NK-92 (cell line): ENCODE data around the gene REEP5.
"Not testable (repeated sequence)": the region's sequence is repeated elsewhere in the genome, so short reads cannot be mapped to it uniquely, and the experiment has no call there.

Experiments
- DNase-seq: peaks from one replicate; lab custom pipeline; 2025; ENCODE audit not compliant: unreplicated experiment; lab: John Stamatoyannopoulos, UW

REEP5 gene

GRCh38 chr5:112892776-112893175 is 29.3 kb downstream of the REEP5 start:
- no peak for DNase-seq

GRCh38 chr5:112892066-112892465 is 30.0 kb downstream of the REEP5 start:
- DNase-seq = not testable (repeated sequence)

- no peak for DNase-seq
Measured at GRCh38 chr5:112886975-112887374, 35.1 kb downstream of the REEP5 start.

- DNase-seq = no peak
Measured at GRCh38 chr5:112885001-112885400, 37.0 kb downstream of the REEP5 start.

- no peak for DNase-seq
Measured at GRCh38 chr5:112883192-112883591, 38.8 kb downstream of the REEP5 start.

- no peak for DNase-seq
Measured at GRCh38 chr5:112880219-112880964, 41.6 kb downstream of the REEP5 start.

GRCh38 chr5:112878760-112879159 is 43.3 kb downstream of the REEP5 start:
- no peak for DNase-seq

- no peak for DNase-seq
Measured at GRCh38 chr5:112878101-112878500, 43.9 kb downstream of the REEP5 start.

- DNase-seq = no peak
Measured at GRCh38 chr5:112876362-112876761, 45.7 kb downstream of the REEP5 start.

GRCh38 chr5:112870966-112871365 is 51.1 kb downstream of the REEP5 start:
- DNase-seq = no peak

GRCh38 chr5:112869948-112870347 is 52.1 kb downstream of the REEP5 start:
- DNase-seq = no peak

GRCh38 chr5:112867411-112867810 is 54.6 kb downstream of the REEP5 start:
- DNase-seq = no peak

- no peak for DNase-seq
Measured at GRCh38 chr5:112866739-112867138, 55.3 kb downstream of the REEP5 start.

- no peak for DNase-seq
Measured at GRCh38 chr5:112865128-112865527, 56.9 kb downstream of the REEP5 start.

GRCh38 chr5:112863549-112863948 is 58.5 kb downstream of the REEP5 start:
- no peak for DNase-seq

- no peak for DNase-seq
Measured at GRCh38 chr5:112862085-112862484, 59.9 kb downstream of the REEP5 start.

- DNase-seq = no peak
Measured at GRCh38 chr5:112861638-112861985, 60.4 kb downstream of the REEP5 start.

- DNase-seq = peak; percentile 30
Measured at GRCh38 chr5:112860929-112861637, 60.9 kb downstream of the REEP5 start, which contains the start of gene SRP19. SRP19 (plus strand) TSS chr5:112861287; CDS start chr5:112861377, 90 bp downstream.

- not testable (repeated sequence) for DNase-seq
Measured at GRCh38 chr5:112860571-112860928, 61.5 kb downstream of the REEP5 start.

GRCh38 chr5:112857866-112858265 is 64.2 kb downstream of the REEP5 start:
- DNase-seq = no peak

GRCh38 chr5:112854651-112855050 is 67.4 kb downstream of the REEP5 start:
- DNase-seq = no peak

- no peak for DNase-seq
Measured at GRCh38 chr5:112849912-112850311, 72.1 kb downstream of the REEP5 start.
